HEK293T (cell line): ENCODE data around the gene GSTM1.

Source experiments
- BHLHE40 ChIP-seq: fragments of 450-650 bp; IDR thresholded peaks from 2 replicates; pipeline ENCODE4 v1.6.1; 2016; ENCODE audit warnings: mild to moderate bottlenecking, moderate library complexity, borderline replicate concordance
- CTBP1 ChIP-seq: fragments of 450-650 bp; IDR thresholded peaks from 2 replicates; pipeline ENCODE4 v1.6.1; 2016; ENCODE audit warnings: borderline replicate concordance
- ELF4 ChIP-seq: fragments of 450-650 bp; IDR thresholded peaks from 2 replicates; pipeline ENCODE4 v1.6.1; 2017; ENCODE audit warnings: antibody characterized with exemption
- FOXK2 ChIP-seq: fragments of 450-650 bp; IDR thresholded peaks from 2 replicates; pipeline ENCODE4 v1.6.1; 2016; ENCODE audit warnings: mild to moderate bottlenecking
- L3MBTL2 ChIP-seq: fragments of 450-650 bp; conservative IDR thresholded peaks from 2 replicates; pipeline ENCODE4 v1.6.1; 2016; ENCODE audit warnings: mild to moderate bottlenecking
- NFRKB ChIP-seq: fragments of 450-650 bp; IDR thresholded peaks from 2 replicates; pipeline ENCODE4 v1.6.1; 2016; ENCODE audit warnings: mild to moderate bottlenecking, moderate library complexity
- SP1 ChIP-seq: fragments of 450-650 bp; IDR thresholded peaks from 2 replicates; pipeline ENCODE4 v1.6.1; 2017
- SUZ12 ChIP-seq: fragments of 450-650 bp; IDR thresholded peaks from 2 replicates; pipeline ENCODE4 v1.6.1; 2016; ENCODE audit warnings: mild to moderate bottlenecking
- TARDBP ChIP-seq: fragments of 450-650 bp; IDR thresholded peaks from 2 replicates; pipeline ENCODE4 v1.6.1; 2016
- ZNF384 ChIP-seq: fragments of 450-650 bp; IDR thresholded peaks from 2 replicates; pipeline ENCODE4 v1.6.1; 2016
- TF ChIP-seq, protein P1 (sequence below): fragments of 450-650 bp; IDR thresholded peaks from 2 replicates; pipeline ENCODE4 v1.6.1; 2016

GRCh38 chr1:109704173-109704572 is 16.6 kb downstream of the GSTM1 start:
- TF ChIP-seq ZNF384 (no peak), NFRKB (no peak), SP1 (no peak), FOXK2 (no peak), TARDBP (no peak), SUZ12 (no peak), BHLHE40 (no peak), ELF4 (no peak), L3MBTL2 (no peak), CTBP1 (no peak)
- TF ChIP-seq, protein P1, sequence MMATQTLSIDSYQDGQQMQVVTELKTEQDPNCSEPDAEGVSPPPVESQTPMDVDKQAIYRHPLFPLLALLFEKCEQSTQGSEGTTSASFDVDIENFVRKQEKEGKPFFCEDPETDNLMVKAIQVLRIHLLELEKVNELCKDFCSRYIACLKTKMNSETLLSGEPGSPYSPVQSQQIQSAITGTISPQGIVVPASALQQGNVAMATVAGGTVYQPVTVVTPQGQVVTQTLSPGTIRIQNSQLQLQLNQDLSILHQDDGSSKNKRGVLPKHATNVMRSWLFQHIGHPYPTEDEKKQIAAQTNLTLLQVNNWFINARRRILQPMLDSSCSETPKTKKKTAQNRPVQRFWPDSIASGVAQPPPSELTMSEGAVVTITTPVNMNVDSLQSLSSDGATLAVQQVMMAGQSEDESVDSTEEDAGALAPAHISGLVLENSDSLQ = no peak
